IMR-90 (cell line): ENCODE results near the gene RPS23. TPM values are rescaled to one million over a fixed set of nuclear protein-coding genes. Genes with fewer than 3 reads are reported as not detected.

Experiments
- ATAC-seq: fragments of 200-7000 bp; cut with Tn5 transposase; 2 replicates; pipeline ENCODE4 v1.9.1; 2020; ENCODE audit warnings: low read depth, mild to moderate bottlenecking, moderate library complexity
- BruUV-seq: library from RNA; stranded (reverse); fragments of 400-500 nt; replicated peaks from 2 replicates; lab custom pipeline; 2021; lab: Mats Ljungman, UMichigan
- CTCF ChIA-PET: fragments of 300-600 bp; formaldehyde crosslinking; extraction: SDS; loops from one replicate; lab custom pipeline; 2021; ENCODE audit warnings: antibody characterized with exemption; lab: Yijun Ruan, JAX
- POLR2A ChIA-PET: fragments of 300-600 bp; sonication (Branson Sonifier 250); formaldehyde crosslinking; loops from one replicate; lab custom pipeline; 2022; ENCODE audit warnings: antibody characterized with exemption; ENCODE audit not compliant: unreplicated experiment; lab: Charles Lee
- DNase-seq: peaks from one replicate; pipeline ENCODE4 v3.0.0; 2013
- H2AFZ ChIP-seq: replicated peaks from 2 replicates; pipeline ENCODE3; 2013; ENCODE audit warnings: low read length, mild to moderate bottlenecking; ENCODE audit not compliant: poor library complexity
- H2AK5ac ChIP-seq: 2 replicates; pipeline ENCODE4 v1.6.1; 2013; ENCODE audit warnings: low read depth, low read length, inconsistent platforms
- H2AK9ac ChIP-seq: replicated peaks from 2 replicates; pipeline ENCODE3; 2013; ENCODE audit warnings: mild to moderate bottlenecking, low read depth, low read length, moderate library complexity; ENCODE audit not compliant: poor library complexity
- H2BK120ac ChIP-seq: 2 replicates; pipeline ENCODE4 v1.6.1; 2013; ENCODE audit warnings: low read depth, low read length, inconsistent platforms
- H2BK15ac ChIP-seq: 3 replicates; pipeline ENCODE4 v1.6.1; 2013; ENCODE audit warnings: low read depth, low read length, inconsistent platforms
- H2BK20ac ChIP-seq: 2 replicates; pipeline ENCODE4 v1.6.1; 2013; ENCODE audit warnings: low read depth, mild to moderate bottlenecking, inconsistent platforms, low read length, moderate library complexity
- H2BK5ac ChIP-seq: 2 replicates; pipeline ENCODE4 v1.6.1; 2013; ENCODE audit warnings: mild to moderate bottlenecking, low read depth, low read length, inconsistent platforms; ENCODE audit not compliant: poor library complexity, severe bottlenecking
- H3K14ac ChIP-seq: replicated peaks from 2 replicates; pipeline ENCODE4 v1.6.1; 2013; ENCODE audit warnings: low read depth, low read length, inconsistent platforms
- H3K18ac ChIP-seq: 2 replicates; pipeline ENCODE4 v1.6.1; 2013; ENCODE audit warnings: low read depth, low read length, control low read depth
- H3K23ac ChIP-seq: 2 replicates; pipeline ENCODE4 v1.6.1; 2013; ENCODE audit warnings: low read depth, low read length, inconsistent platforms
- H3K27ac ChIP-seq: 2 replicates; pipeline ENCODE4 v1.5.1; 2013; ENCODE audit warnings: mild to moderate bottlenecking, control low read depth, low read length; ENCODE audit not compliant: insufficient read depth
- H3K27me3 ChIP-seq: 2 replicates; pipeline ENCODE4 v1.6.1; 2013; ENCODE audit warnings: low read length; ENCODE audit not compliant: control insufficient read depth, insufficient read depth
- H3K36me3 ChIP-seq: 2 replicates; pipeline ENCODE4 v1.6.1; 2013; ENCODE audit warnings: low read length, mixed read lengths; ENCODE audit not compliant: control insufficient read depth, insufficient read depth
- H3K4ac ChIP-seq: 2 replicates; pipeline ENCODE4 v1.6.1; 2013; ENCODE audit warnings: low read depth, low read length, inconsistent platforms
- H3K4me1 ChIP-seq: 2 replicates; pipeline ENCODE4 v1.6.1; 2013; ENCODE audit warnings: low read length, mixed read lengths; ENCODE audit not compliant: control insufficient read depth, insufficient read depth
- H3K4me2 ChIP-seq: 2 replicates; pipeline ENCODE4 v1.6.1; 2013; ENCODE audit warnings: low read depth, mild to moderate bottlenecking, control low read depth, low read length, moderate library complexity
- H3K4me3 ChIP-seq: 2 replicates; pipeline ENCODE4 v1.5.1; 2013; ENCODE audit warnings: low read depth, mild to moderate bottlenecking, control low read depth, low read length, moderate library complexity; ENCODE audit not compliant: insufficient read depth
- H3K56ac ChIP-seq: 2 replicates; pipeline ENCODE4 v1.6.1; 2013; ENCODE audit warnings: low read length, inconsistent platforms; ENCODE audit not compliant: insufficient read depth; ENCODE audit errors: extremely low read depth
- H3K79me1 ChIP-seq, 2 experiments: 2 replicates each; pipeline ENCODE4 v1.6.1; 2013; ENCODE audit warnings: low read length in 2 of 2, inconsistent platforms in 1 of 2, low read depth in 1 of 2
- H3K9ac ChIP-seq: 2 replicates; pipeline ENCODE4 v1.6.1; 2013; ENCODE audit warnings: low read depth, low read length, control low read depth
- H3K9me1 ChIP-seq: 2 replicates; pipeline ENCODE4 v1.6.1; 2013; ENCODE audit warnings: low read length, inconsistent platforms; ENCODE audit not compliant: insufficient read depth
- H3K9me3 ChIP-seq: 2 replicates; pipeline ENCODE4 v1.6.1; 2013; ENCODE audit warnings: low read length; ENCODE audit not compliant: control insufficient read depth, insufficient read depth
- H4K20me1 ChIP-seq: 2 replicates; pipeline ENCODE4 v1.6.1; 2013; ENCODE audit warnings: low read length, inconsistent platforms; ENCODE audit not compliant: insufficient read depth
- H4K5ac ChIP-seq: 2 replicates; pipeline ENCODE4 v1.6.1; 2013; ENCODE audit warnings: mild to moderate bottlenecking, low read depth, low read length, control low read depth
- H4K8ac ChIP-seq, 2 experiments: 2 replicates each; pipeline ENCODE4 v1.6.1; 2013; ENCODE audit warnings: low read depth in 2 of 2, low read length in 2 of 2, control low read depth in 1 of 2, inconsistent platforms in 1 of 2
- H4K91ac ChIP-seq: 2 replicates; pipeline ENCODE4 v1.6.1; 2013; ENCODE audit warnings: low read depth, low read length, inconsistent platforms; ENCODE audit not compliant: insufficient read depth
- BHLHE40 ChIP-seq: fragments of 150-350 bp; IDR thresholded peaks from 2 replicates; pipeline ENCODE4 v1.6.1; 2016; ENCODE audit warnings: mild to moderate bottlenecking, low read depth, low read length
- CTCF ChIP-seq: conservative IDR thresholded peaks from 2 replicates; pipeline ENCODE4 v1.5.1; 2012; ENCODE audit warnings: mild to moderate bottlenecking, low read depth, low read length, improper control_type of control experiment
- FOS ChIP-seq: fragments of 150-350 bp; IDR thresholded peaks from 2 replicates; pipeline ENCODE4 v1.6.1; 2016; ENCODE audit warnings: low read depth, low read length
- MXI1 ChIP-seq: IDR thresholded peaks from 2 replicates; pipeline ENCODE4 v1.6.1; 2012; ENCODE audit warnings: low read depth, mild to moderate bottlenecking, low read length, moderate library complexity, borderline replicate concordance
- RFX5 ChIP-seq: IDR thresholded peaks from 2 replicates; pipeline ENCODE4 v1.8.0; 2012; ENCODE audit warnings: low read depth, mild to moderate bottlenecking, low read length, moderate library complexity
- WGBS, 2 experiments: methylation state at CpG; one replicate each; pipeline versions ENCODE4 v1.1.5 to v1.1.7; 2013; ENCODE audit warnings: missing lambda C conversion rate in 2 of 2; ENCODE audit not compliant: insufficient read length in 1 of 2; ENCODE audit errors: extremely low coverage in 2 of 2; 5-methylcytosine and 5-hydroxymethylcytosine counted together
- dilution Hi-C: fragments of 300-500 bp; cut with HindIII; formaldehyde crosslinking; loops from one replicate; pipeline ENCODE4 v1.14.3; 2018; ENCODE audit warnings: low sequenced_read_pairs; ENCODE audit not compliant: unreplicated experiment
- in situ Hi-C: fragments of 300-500 bp; cut with MboI; formaldehyde crosslinking; loops from 3 replicates; pipeline ENCODE4 v1.14.3; 2019; ENCODE audit warnings: low sequenced_read_pairs, inconsistent platforms, mixed read lengths
- intact Hi-C: fragments of 100-400 bp; cut with micrococcal nuclease; formaldehyde crosslinking; loops from 2 replicates; pipeline ENCODE4 v1.10.0; 2022
- polyA plus RNA-seq, 3 experiments: library from polyadenylated mRNA; depleted of rRNA; stranded (reverse); fragments of >200 nt; gene quantifications; 2 replicates each; pipeline ENCODE4 v1.2.3, GENCODE V29; 2012; ENCODE audit warnings: low replicate concordance in 1 of 3
- total RNA-seq: library from RNA; depleted of rRNA; stranded (reverse); fragments of >200 nt; gene quantifications from 2 replicates; pipeline ENCODE4 v1.2.3, GENCODE V29; 2012

The RPS23 gene
- total and polyA plus RNA-seq, 2 of the 4 experiments (the other 2 are of a cell fraction), result 3,186 to 3,318 TPM

- no peak overlapping the region for H2BK5ac ChIP-seq
- no peaks in the 10 kb centered on the region for H3K9me1 ChIP-seq
- H2AK5ac ChIP-seq, result no peak overlapping the region
- no peaks in the 10 kb centered on the region for H3K9me3 ChIP-seq
- no peak overlapping the region for H4K8ac ChIP-seq
- intact Hi-C loops (no loop called here), in situ Hi-C loops (no loop called here), dilution Hi-C loops (no loop called here)
- H3K27ac ChIP-seq, result no peak overlapping the region
- no TSS peak for BruUV-seq
- no peak overlapping the region for H2BK20ac ChIP-seq
- DNase-seq (no peak), ATAC-seq (no peak)
- CTCF ChIA-PET, result no interaction called here
- no peak overlapping the region for H3K4me2 ChIP-seq
- no CpG with 5 or more reads among the region's 2 CpGs for WGBS, 2 experiments
- no peaks in the 10 kb centered on the region for H3K79me1 ChIP-seq
- H3K9ac ChIP-seq, result no peak overlapping the region
- no peak overlapping the region for H3K56ac ChIP-seq
- H4K20me1 ChIP-seq, result no peaks in the 10 kb centered on the region
- H3K36me3 ChIP-seq, result no peaks in the 10 kb centered on the region
- H3K4me1 ChIP-seq, result no peaks in the 10 kb centered on the region
- TF ChIP-seq RFX5, result no peak
- TF ChIP-seq BHLHE40, result no peak
- no peak for TF ChIP-seq CTCF
- no peak for TF ChIP-seq FOS
- TF ChIP-seq MXI1, result no peak
- no peak overlapping the region for H4K91ac ChIP-seq
- H2AK9ac ChIP-seq, result no peak overlapping the region
- no peak overlapping the region for H3K23ac ChIP-seq
- H2AFZ ChIP-seq, result no peak overlapping the region
- no peak overlapping the region for H3K4ac ChIP-seq
- no peak overlapping the region for H2BK15ac ChIP-seq
- POLR2A ChIA-PET, result no interaction called here
- H3K18ac ChIP-seq, result no peak overlapping the region
- H4K5ac ChIP-seq, result no peak overlapping the region
- no peaks in the 10 kb centered on the region for H3K27me3 ChIP-seq
- H3K14ac ChIP-seq, result no peak overlapping the region
- H3K4me3 ChIP-seq, result no peak overlapping the region
- no peak overlapping the region for H2BK120ac ChIP-seq
Observed at GRCh38 chr5:82306151-82306550, 28.0 kb upstream of the RPS23 start.
